ENCODE measurements around the gene IRAK2.

IRAK2 gene

DNA sequence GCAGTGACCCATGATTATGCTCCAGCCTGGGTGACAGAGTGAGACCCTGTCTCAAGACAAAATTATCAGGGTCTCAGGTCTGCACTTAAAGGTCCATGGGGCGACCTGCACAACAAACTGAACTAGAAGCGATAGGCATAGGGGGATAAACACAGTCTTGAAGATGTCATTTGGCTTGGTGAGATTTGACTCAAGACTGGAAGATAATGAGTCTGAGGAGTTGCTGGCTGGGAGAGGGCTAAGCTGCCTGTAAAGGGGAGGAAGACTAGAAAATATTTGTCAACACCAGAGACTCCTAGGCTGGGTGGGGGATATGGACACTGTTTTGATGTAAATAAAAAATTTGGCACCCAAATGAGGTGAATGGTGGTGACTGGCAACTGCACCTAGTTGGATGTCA is 108.3 kb downstream of the IRAK2 start:
- no peak for TF ChIP-seq SIN3A (IDR thresholded peaks at IDR 0.05; ENCODE audit: borderline replicate concordance, insufficient read depth, low read length)
- TF ChIP-seq FOXP2 (optimal IDR thresholded peaks at IDR 0.05; ENCODE audit: borderline replicate concordance, extremely low read depth, extremely low read length, insufficient read depth): no peak
- TF ChIP-seq, protein P1, sequence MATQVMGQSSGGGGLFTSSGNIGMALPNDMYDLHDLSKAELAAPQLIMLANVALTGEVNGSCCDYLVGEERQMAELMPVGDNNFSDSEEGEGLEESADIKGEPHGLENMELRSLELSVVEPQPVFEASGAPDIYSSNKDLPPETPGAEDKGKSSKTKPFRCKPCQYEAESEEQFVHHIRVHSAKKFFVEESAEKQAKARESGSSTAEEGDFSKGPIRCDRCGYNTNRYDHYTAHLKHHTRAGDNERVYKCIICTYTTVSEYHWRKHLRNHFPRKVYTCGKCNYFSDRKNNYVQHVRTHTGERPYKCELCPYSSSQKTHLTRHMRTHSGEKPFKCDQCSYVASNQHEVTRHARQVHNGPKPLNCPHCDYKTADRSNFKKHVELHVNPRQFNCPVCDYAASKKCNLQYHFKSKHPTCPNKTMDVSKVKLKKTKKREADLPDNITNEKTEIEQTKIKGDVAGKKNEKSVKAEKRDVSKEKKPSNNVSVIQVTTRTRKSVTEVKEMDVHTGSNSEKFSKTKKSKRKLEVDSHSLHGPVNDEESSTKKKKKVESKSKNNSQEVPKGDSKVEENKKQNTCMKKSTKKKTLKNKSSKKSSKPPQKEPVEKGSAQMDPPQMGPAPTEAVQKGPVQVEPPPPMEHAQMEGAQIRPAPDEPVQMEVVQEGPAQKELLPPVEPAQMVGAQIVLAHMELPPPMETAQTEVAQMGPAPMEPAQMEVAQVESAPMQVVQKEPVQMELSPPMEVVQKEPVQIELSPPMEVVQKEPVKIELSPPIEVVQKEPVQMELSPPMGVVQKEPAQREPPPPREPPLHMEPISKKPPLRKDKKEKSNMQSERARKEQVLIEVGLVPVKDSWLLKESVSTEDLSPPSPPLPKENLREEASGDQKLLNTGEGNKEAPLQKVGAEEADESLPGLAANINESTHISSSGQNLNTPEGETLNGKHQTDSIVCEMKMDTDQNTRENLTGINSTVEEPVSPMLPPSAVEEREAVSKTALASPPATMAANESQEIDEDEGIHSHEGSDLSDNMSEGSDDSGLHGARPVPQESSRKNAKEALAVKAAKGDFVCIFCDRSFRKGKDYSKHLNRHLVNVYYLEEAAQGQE (IDR thresholded peaks at IDR 0.05; ENCODE audit: insufficient read depth in 1 of 2, low read depth in 2 of 2, low read length in 2 of 2): no peak
- no peak for TF ChIP-seq TAF1 (IDR thresholded peaks at IDR 0.05; ENCODE audit: borderline replicate concordance, insufficient read depth, low read length)
- TF ChIP-seq POLR2AphosphoS5 (IDR thresholded peaks at IDR 0.05; ENCODE audit: low read depth, low read length): no peak

DNA sequence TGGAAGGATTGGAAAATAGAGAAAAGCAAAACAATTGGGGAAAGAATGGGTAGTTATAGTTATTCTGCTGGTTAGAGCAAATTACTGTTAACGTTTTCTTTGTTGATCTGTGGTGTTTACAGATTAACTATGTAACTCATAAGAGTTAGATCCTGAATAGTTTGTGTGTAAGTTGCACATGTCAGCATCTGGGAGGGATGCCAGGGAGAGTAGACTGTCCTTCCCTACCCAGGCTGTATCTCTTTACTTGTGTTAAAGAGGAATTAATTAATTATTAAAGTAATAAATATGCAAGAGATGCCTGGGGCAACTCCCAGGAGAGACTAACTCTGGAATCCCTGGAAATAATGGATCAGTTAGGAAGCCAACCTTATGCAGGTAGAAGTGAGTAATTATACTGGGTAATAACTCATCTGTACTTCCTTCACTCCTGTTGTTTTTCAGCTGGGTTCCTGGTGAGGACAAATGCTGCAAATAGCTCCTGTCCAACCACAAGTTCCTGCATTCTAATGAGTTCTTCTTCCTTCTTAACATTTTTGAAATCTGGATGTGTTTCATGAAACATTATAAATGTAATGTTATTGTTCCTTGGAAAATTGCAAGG is 109.1 kb downstream of the IRAK2 start:
- no peak for TF ChIP-seq POLR2AphosphoS5 (IDR thresholded peaks at IDR 0.05; ENCODE audit: low read depth, low read length)
- TF ChIP-seq, protein P1 (IDR thresholded peaks at IDR 0.05; ENCODE audit: insufficient read depth in 1 of 2, low read depth in 2 of 2, low read length in 2 of 2): no peak
- no peak for TF ChIP-seq FOXP2 (optimal IDR thresholded peaks at IDR 0.05; ENCODE audit: borderline replicate concordance, extremely low read depth, extremely low read length, insufficient read depth)
- no peak for TF ChIP-seq SIN3A (IDR thresholded peaks at IDR 0.05; ENCODE audit: borderline replicate concordance, insufficient read depth, low read length)
- no peak for TF ChIP-seq TAF1 (IDR thresholded peaks at IDR 0.05; ENCODE audit: borderline replicate concordance, insufficient read depth, low read length)

DNA sequence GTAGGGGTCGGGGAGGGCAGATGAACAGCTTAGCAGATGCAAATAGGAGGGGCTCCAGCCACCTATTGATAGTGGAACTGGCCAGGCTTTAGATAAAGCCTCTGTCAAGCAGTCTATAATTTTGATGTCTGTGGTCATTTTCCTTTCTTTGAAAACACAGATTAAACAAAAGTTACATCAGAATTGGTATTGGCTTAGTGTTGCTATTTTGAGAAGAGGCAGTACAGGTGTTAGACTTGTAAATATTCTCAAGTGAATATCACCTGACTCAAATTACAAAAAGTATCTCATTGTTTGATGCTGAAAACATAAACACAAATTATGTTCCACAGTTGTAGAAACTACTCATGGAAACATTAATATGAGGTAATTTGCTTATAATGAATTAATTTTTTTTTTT is 109.9 kb downstream of the IRAK2 start:
- TF ChIP-seq, protein P1 (IDR thresholded peaks at IDR 0.05; ENCODE audit: insufficient read depth in 1 of 2, low read depth in 2 of 2, low read length in 2 of 2): no peak
- TF ChIP-seq POLR2AphosphoS5 (IDR thresholded peaks at IDR 0.05; ENCODE audit: low read depth, low read length): no peak
- no peak for TF ChIP-seq FOXP2 (optimal IDR thresholded peaks at IDR 0.05; ENCODE audit: borderline replicate concordance, extremely low read depth, extremely low read length, insufficient read depth)
- TF ChIP-seq SIN3A (IDR thresholded peaks at IDR 0.05; ENCODE audit: borderline replicate concordance, insufficient read depth, low read length): no peak
- TF ChIP-seq TAF1 (IDR thresholded peaks at IDR 0.05; ENCODE audit: borderline replicate concordance, insufficient read depth, low read length): no peak

DNA sequence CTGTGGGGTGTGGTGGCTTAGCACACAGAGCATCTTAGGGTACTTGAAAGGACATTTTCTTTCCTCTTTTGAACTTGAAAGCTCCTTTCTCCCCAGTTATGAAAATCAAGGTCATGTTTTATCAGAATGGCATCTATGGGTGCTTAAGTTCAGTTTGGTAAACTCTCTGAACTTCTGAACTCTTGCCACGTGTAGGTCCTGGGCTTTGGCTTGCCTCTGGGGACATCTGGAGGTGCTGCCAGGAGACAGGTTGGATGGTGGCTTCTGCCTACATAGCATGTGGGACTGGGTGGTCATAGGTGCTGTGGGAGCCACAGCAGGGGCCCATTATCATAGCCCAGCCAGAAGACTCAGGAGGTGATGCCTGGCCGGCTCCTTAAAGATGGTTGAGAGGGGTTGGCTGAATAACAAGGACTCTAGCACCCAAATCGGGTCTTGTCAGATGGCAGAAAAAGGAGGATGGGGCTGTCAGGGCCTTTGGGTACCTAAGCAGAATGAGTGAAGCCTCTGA is 112.5 kb downstream of the IRAK2 start:
- no peak for TF ChIP-seq TAF1 (IDR thresholded peaks at IDR 0.05; ENCODE audit: borderline replicate concordance, insufficient read depth, low read length)

DNA sequence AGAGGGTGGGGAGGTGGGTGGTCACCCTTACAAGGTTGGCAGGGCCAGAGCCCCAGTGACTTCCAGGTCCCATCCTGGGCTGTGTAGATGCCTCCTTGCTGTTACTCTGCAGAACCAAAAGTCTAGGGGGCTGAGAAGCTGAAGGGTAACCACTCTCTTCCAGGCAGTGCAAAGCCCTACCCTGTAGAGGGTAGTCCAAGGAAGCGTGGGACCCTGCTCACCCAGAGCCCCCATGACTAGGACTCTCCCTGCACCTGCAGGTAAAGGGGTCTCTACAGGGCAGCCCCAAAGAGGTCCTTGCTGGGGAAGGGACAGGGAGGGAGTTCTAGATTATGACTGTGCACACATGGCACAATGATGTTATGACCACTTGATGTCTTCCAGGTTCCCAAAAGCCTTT is 113.8 kb downstream of the IRAK2 start:
- TF ChIP-seq SIN3A (IDR thresholded peaks at IDR 0.05; ENCODE audit: borderline replicate concordance, insufficient read depth, low read length): no peak
- no peak for TF ChIP-seq TAF1 (IDR thresholded peaks at IDR 0.05; ENCODE audit: borderline replicate concordance, insufficient read depth, low read length)
- TF ChIP-seq, protein P1 (IDR thresholded peaks at IDR 0.05; ENCODE audit: insufficient read depth in 1 of 2, low read depth in 2 of 2, low read length in 2 of 2): no peak
- no peak for TF ChIP-seq POLR2AphosphoS5 (IDR thresholded peaks at IDR 0.05; ENCODE audit: low read depth, low read length)
- TF ChIP-seq FOXP2 (optimal IDR thresholded peaks at IDR 0.05; ENCODE audit: borderline replicate concordance, extremely low read depth, extremely low read length, insufficient read depth): no peak
